Measurements from ENCODE around the gene BNC2. TPM values are rescaled to one million over a fixed set of nuclear protein-coding genes. Genes with fewer than 3 reads are reported as not detected.

BNC2 gene
- polyA plus RNA-seq, 1 experiment = 17.5 TPM

DNA sequence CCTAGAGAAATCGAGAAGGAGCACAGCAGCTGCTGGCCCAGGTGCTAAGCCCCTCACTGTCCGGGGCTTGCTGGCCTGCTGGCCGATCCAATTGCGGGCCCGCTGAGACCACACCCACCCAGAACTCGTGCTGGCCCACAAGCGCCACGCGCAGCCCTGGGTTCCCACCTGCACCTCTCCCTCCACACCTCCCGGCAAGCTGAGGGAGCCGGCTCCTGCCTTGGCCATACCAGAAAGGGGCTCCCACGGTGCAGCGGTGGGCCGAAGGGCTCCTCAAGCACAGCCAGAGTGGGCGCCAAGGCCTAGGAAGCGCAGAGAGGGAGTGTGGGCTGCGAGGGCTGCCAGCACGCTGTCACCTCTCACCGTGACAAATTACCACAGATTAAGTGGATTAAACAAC lies 6.8 kb upstream of the BNC2 start:
- TF ChIP-seq, protein P1, sequence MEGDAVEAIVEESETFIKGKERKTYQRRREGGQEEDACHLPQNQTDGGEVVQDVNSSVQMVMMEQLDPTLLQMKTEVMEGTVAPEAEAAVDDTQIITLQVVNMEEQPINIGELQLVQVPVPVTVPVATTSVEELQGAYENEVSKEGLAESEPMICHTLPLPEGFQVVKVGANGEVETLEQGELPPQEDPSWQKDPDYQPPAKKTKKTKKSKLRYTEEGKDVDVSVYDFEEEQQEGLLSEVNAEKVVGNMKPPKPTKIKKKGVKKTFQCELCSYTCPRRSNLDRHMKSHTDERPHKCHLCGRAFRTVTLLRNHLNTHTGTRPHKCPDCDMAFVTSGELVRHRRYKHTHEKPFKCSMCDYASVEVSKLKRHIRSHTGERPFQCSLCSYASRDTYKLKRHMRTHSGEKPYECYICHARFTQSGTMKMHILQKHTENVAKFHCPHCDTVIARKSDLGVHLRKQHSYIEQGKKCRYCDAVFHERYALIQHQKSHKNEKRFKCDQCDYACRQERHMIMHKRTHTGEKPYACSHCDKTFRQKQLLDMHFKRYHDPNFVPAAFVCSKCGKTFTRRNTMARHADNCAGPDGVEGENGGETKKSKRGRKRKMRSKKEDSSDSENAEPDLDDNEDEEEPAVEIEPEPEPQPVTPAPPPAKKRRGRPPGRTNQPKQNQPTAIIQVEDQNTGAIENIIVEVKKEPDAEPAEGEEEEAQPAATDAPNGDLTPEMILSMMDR (IDR thresholded peaks at IDR 0.05; ENCODE audit: insufficient read depth, low read depth, low read length) = no peak
- POLR2A ChIA-PET = no interaction called here
- no peaks in the 10 kb centered on the region for H3K36me3 ChIP-seq (ENCODE audit: control insufficient read depth, insufficient read depth, low read length)
- H3K27me3 ChIP-seq (ENCODE audit: control insufficient read depth, insufficient read depth, low read length) = no peaks in the 10 kb centered on the region
- H3K4me3 ChIP-seq (ENCODE audit: low read depth, low read length) = no peak overlapping the region
- DNase-seq (ENCODE audit: low read depth) = no peak
- CTCF ChIA-PET = interaction anchor here (0.6 kb wide), 1 partner anchor 335 kb away, joined by 3 read pairs; no protein-coding TSS in a partner anchor

- H3K27me3 ChIP-seq (ENCODE audit: control insufficient read depth, insufficient read depth, low read length) = no peaks in the 10 kb centered on the region
- CTCF ChIA-PET = interaction anchor here (0.7 to 0.9 kb wide), 2 partner anchors 11 to 209 kb away, joined by 3 read pairs; no protein-coding TSS in a partner anchor
These were observed 2.8 kb upstream of the BNC2 start for GRCh38 chr9:16873126-16873802.

DNA sequence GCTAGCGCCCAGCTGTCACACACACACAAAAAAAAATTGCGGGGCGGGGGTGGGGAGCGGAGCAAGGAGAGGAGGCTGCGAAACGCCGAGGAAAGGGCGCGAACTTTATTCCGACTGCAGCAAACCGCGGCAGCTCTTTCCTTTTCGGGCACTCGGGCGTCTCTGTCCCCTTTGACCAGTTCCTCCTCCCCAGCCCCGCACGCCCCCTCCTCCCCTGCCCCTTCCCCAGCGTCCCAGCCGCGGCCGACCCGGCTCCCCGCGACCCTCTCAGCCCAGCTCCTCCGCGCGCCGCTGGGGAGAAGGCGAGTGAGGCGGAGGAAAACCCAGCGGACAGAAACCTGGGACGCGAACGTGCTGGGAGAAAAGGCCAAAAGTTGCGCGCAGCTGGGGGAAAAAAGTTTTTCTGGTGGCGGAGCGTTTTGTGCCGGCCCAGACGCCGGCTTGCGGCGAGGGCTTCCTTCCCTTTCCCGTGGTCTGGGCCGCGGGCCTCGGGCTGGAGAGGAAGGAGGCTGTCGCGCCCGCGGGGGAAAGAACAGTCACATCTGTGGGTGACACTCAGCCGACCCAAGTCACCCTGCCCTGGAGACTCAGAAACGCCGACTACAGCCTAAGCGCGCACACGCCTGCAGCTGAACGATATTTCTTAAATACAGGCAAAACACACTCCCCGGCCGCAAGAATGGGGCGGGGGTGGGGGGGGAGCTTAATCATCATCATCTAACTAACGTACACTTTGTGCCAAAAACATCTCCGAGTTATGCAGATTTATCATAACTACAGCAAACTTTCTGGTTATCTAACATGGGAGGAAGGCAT lies 1.1 kb upstream of the BNC2 start:
- H3K4me3 ChIP-seq (ENCODE audit: low read depth, low read length) = peak overlapping the region; percentile 79
- H3K36me3 ChIP-seq (ENCODE audit: control insufficient read depth, insufficient read depth, low read length) = no peaks in the 10 kb centered on the region
- TF ChIP-seq, protein P1 (IDR thresholded peaks at IDR 0.05; ENCODE audit: insufficient read depth, low read depth, low read length) = 0 out of 2 replicates have a peak, but pooled peaks have one; percentile 3
- ChIA-PET CTCF (interaction anchor here (0.7 to 1.2 kb wide), 4 partner anchors 9 to 806 kb away, joined by 3 to 4 read pairs (median 3); no protein-coding TSS in a partner anchor), POLR2A (interaction anchor here (0.6 kb wide), 1 partner anchor 143 kb away, joined by 5 read pairs; no protein-coding TSS in a partner anchor)
- no peak for DNase-seq (ENCODE audit: low read depth)
- no peaks in the 10 kb centered on the region for H3K27me3 ChIP-seq (ENCODE audit: control insufficient read depth, insufficient read depth, low read length)

More at GRCh38 chr9:16873126-16873802, 2.8 kb upstream of the BNC2 start:
- POLR2A ChIA-PET = no interaction called here
- Histone ChIP-seq H3K4me3 (ENCODE audit: low read depth, low read length) (no peak overlapping the region), H3K36me3 (ENCODE audit: control insufficient read depth, insufficient read depth, low read length) (no peaks in the 10 kb centered on the region)
- DNase-seq (ENCODE audit: low read depth) = no peak
- TF ChIP-seq, protein P1 (IDR thresholded peaks at IDR 0.05; ENCODE audit: insufficient read depth, low read depth, low read length) = no peak

DNA sequence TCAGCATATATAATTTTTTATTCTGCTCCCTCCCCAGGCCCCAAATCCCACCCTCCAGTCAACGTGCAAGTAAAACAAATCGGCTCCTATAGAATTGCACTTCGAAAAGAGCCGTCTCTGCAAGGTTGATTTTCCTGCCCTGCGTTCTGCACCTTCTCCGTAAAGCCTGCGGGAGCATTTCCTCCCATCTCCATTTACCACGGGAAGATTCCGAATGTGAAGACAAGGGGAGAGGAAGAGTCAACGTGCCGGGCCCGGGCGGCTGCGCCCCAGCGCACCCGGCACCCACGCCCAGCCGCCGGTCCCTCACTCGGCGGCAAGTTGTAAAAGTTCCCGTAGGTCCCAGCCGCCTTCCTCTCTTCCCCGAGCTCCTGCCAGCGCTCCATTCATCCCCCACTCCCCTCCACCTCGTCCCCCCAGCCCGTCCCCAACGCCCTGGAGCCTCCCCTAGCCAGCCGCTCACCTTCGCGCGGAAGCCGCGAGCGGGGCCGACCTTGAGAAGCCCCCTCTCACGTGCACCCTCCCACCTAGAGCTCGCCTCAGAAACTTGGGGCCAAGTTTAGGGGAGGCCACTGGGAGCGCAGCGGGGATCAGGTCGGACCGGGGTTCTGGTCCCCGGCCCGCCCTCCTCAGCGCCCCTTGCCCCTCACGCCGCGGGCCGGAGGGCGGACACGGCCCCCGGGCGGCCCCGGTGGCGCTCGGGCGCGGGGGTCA lies 431 bp downstream of the BNC2 start:
- peak overlapping the region; percentile 79 for H3K4me3 ChIP-seq (ENCODE audit: low read depth, low read length)
- no peaks in the 10 kb centered on the region for H3K36me3 ChIP-seq (ENCODE audit: control insufficient read depth, insufficient read depth, low read length)
- no peaks in the 10 kb centered on the region for H3K27me3 ChIP-seq (ENCODE audit: control insufficient read depth, insufficient read depth, low read length)
- ChIA-PET CTCF (interaction anchor here (1.0 kb wide), 1 partner anchor 737 kb away, joined by 3 read pairs; no protein-coding TSS in a partner anchor), POLR2A (no interaction called here)
- no peak for DNase-seq (ENCODE audit: low read depth)
- TF ChIP-seq, protein P1 (IDR thresholded peaks at IDR 0.05; ENCODE audit: insufficient read depth, low read depth, low read length) = no peak
